Jurkat, Clone E6-1 (cell line): ENCODE results near the gene GUCA1C. TPM values are rescaled to one million over a fixed set of nuclear protein-coding genes. Genes with fewer than 3 reads are reported as not detected.

Source experiments
- DNase-seq: peaks from one replicate; pipeline ENCODE4 v3.0.0-alpha.2; 2011; ENCODE audit warnings: low read depth, low spot score
- H3K4me3 ChIP-seq: 2 replicates; pipeline ENCODE4 v1.5.1; 2011; ENCODE audit warnings: mild to moderate bottlenecking, low read length, control low read depth, moderate library complexity
- polyA plus RNA-seq: library from polyadenylated mRNA; unstranded; fragments of >200 nt; gene quantifications from one replicate; pipeline ENCODE4 v1.2.1, GENCODE V29; 2012; ENCODE audit warnings: missing spikeins; ENCODE audit not compliant: insufficient read length, insufficient read depth

The GUCA1C gene
- polyA plus RNA-seq, result not detected

GRCh38 chr3:108953700-108954099 lies at the start of gene GUCA1C:
GUCA1C (minus strand) TSS chr3:108953879; CDS start chr3:108953762, 117 bp downstream.
- no peak within 1 kb of the TSS for H3K4me3 ChIP-seq
- no peak for DNase-seq

- no peak for DNase-seq
- H3K4me3 ChIP-seq, result no peak overlapping the region
These were observed 44.8 kb upstream of the GUCA1C start for GRCh38 chr3:108998436-108998835.

- no peak overlapping the region for H3K4me3 ChIP-seq
- DNase-seq, result no peak
These were observed 32.2 kb upstream of the GUCA1C start for GRCh38 chr3:108985844-108986243.

GRCh38 chr3:108983051-108983450 lies 29.4 kb upstream of the GUCA1C start:
- no peak for DNase-seq
- H3K4me3 ChIP-seq, result no peak overlapping the region

GRCh38 chr3:108976058-108976457 lies 22.4 kb upstream of the GUCA1C start:
- DNase-seq, result no peak
- H3K4me3 ChIP-seq, result no peak overlapping the region

GRCh38 chr3:108973019-108973418 lies 19.3 kb upstream of the GUCA1C start:
- DNase-seq, result no peak
- no peak overlapping the region for H3K4me3 ChIP-seq

- no peak for DNase-seq
- no peak overlapping the region for H3K4me3 ChIP-seq
These were observed 18.8 kb upstream of the GUCA1C start for GRCh38 chr3:108972482-108972881.

- H3K4me3 ChIP-seq, result no peak overlapping the region
- DNase-seq, result no peak
These were observed 16.9 kb upstream of the GUCA1C start for GRCh38 chr3:108970561-108970960.

- DNase-seq, result no peak
These were observed 13.1 kb upstream of the GUCA1C start for GRCh38 chr3:108966773-108967172.

GRCh38 chr3:108959017-108959416 lies 5.3 kb upstream of the GUCA1C start:
- H3K4me3 ChIP-seq, result no peak overlapping the region
- no peak for DNase-seq

More at GRCh38 chr3:108966773-108967172, 13.1 kb upstream of the GUCA1C start:
- no peak overlapping the region for H3K4me3 ChIP-seq

GRCh38 chr3:108953210-108953609 lies 469 bp downstream of the GUCA1C start:
- H3K4me3 ChIP-seq, result no peak overlapping the region
- DNase-seq, result no peak

GRCh38 chr3:108951820-108952501 lies 1.7 kb downstream of the GUCA1C start:
- H3K4me3 ChIP-seq, result no peak overlapping the region
- DNase-seq, result no peak

GRCh38 chr3:108947855-108948254 lies 5.8 kb downstream of the GUCA1C start:
- H3K4me3 ChIP-seq, result no peak overlapping the region

GRCh38 chr3:108946292-108947285 lies 7.1 kb downstream of the GUCA1C start:
- DNase-seq, result no peak
- H3K4me3 ChIP-seq, result no peak overlapping the region

More at GRCh38 chr3:108947855-108948254, 5.8 kb downstream of the GUCA1C start:
- no peak for DNase-seq

- no peak for DNase-seq
- no peak overlapping the region for H3K4me3 ChIP-seq
These were observed 13.0 kb downstream of the GUCA1C start for GRCh38 chr3:108940568-108941263.

- DNase-seq, result no peak
- H3K4me3 ChIP-seq, result no peak overlapping the region
These were observed 13.5 kb downstream of the GUCA1C start for GRCh38 chr3:108940166-108940565.

GRCh38 chr3:108936924-108937689 lies 16.6 kb downstream of the GUCA1C start:
- H3K4me3 ChIP-seq, result no peak overlapping the region
- DNase-seq, result no peak

- H3K4me3 ChIP-seq, result no peak overlapping the region
- DNase-seq, result no peak
These were observed 22.6 kb downstream of the GUCA1C start for GRCh38 chr3:108931035-108931434.

GRCh38 chr3:108918866-108919265 lies 34.8 kb downstream of the GUCA1C start:
- no peak overlapping the region for H3K4me3 ChIP-seq

More at GRCh38 chr3:108918866-108919265, 34.8 kb downstream of the GUCA1C start:
- no peak for DNase-seq
